Measurements from ENCODE around the gene ZNF521. TPM values are rescaled to one million over a fixed set of nuclear protein-coding genes. Genes with fewer than 3 reads are reported as not detected.

ZNF521 gene
- 33.6 and 41.8 TPM in 2 replicates for total RNA-seq

GRCh38 chr18:25351777-25352628 lies at the start of gene ZNF521:
Gene ZNF521 (minus strand): TSS chr18:25352166. CDS start chr18:25350946, 1,220 bp downstream.

All from placental pericyte (primary cell).